Mesangial cell (primary cell): ENCODE measurements around the gene TMEM128. TPM values are rescaled to one million over a fixed set of nuclear protein-coding genes. Genes with fewer than 3 reads are reported as not detected.

Experiments used
- total RNA-seq: library from RNA; depleted of rRNA; stranded (reverse); fragments of >200 nt; gene quantifications from 2 replicates; pipeline ENCODE4 v1.2.3, GENCODE V29; 2015

TMEM128 gene, protein sequence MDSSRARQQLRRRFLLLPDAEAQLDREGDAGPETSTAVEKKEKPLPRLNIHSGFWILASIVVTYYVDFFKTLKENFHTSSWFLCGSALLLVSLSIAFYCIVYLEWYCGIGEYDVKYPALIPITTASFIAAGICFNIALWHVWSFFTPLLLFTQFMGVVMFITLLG
- total RNA-seq: 18.4 and 20.2 TPM in 2 replicates

DNA sequence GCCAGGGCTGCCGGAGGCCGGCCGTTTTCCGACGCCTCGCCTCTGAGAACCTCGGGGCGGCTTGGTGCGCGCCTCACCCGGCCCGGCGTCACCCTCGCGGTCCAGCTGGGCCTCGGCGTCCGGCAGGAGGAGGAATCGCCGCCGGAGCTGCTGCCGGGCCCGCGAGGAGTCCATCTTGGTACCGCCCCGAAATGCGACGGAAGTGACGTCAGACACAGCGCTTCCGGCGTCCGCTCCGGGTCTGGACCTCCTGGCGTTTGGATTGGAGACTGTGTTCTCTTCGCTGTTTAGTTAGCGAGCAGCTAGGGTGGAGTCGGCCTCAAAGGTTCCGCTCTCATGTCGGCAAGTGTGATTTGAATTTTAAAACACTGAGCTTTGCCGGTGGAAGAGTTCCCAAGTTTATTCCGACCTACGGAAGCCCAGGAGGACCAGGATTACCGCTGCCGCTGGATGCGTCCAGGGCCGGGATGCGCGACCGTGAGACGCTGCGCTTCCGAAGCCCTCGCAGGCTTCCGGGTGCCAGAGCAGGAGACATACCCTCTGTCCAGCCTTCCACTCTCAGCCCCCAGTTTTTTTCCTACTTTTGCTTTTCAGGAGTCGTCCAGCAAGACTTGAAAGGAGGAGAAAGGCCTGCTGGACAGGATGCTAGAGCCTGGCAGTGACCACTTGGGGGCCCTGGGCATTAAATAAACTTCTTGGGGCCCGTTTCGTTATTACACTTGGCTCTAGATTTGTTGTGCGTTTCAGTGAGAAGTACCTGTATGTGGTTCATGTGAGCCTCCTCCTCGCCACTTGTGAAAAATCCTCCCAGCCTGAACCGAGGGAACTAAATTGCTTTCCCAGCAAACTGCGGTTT lies at the start of gene TMEM128:
TSS of gene TMEM128 (minus strand) at position 195 of the 856 bp plus-strand sequence. CDS start at position 174, 21 bp downstream.

DNA sequence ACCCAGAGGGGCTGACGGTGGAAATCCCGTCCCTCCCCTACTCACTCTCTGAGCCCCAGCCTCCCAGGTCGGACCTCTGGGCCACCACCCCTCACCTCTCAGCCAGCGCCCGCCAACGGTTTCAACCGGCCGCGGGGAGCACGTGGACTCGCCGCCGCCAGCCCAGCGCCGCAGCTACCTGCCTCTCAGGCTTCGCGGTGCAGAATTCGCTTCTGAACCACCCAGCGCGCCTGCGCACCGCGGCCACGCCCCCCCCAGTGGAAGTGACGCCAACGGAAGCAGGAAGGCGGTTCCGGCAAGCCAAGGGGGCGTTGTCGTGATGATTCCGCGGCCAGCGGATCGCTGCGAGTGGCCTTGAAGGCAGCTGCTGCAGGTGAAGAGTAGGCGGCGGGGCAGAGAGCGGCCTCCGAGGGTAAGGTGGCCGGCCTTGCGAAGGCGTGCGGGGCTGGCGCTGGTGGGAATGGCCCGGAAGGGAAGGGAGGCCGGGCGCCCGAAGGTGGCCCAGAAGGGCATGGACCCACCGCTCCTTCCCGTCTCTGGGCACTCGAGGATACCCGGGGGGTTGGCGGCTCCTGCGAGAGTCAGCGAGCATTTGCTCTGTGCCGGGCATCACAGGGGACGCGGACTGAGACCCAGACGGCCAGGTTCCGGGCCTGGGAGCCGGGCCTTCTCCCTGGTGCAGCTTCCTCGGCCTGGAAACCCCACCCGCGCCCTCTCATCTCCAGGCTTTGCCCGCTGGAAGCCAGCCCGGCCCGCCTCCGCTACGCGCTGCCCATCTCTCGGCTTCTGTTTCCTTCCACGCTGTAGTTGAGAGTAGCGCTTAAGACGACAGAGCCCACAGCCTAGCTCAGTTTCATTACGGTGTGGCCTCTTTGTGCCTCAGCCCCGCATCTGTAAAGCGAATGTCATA lies 42.2 kb upstream of the TMEM128 start, which contains the start of the genes LYAR and ZBTB49:
TSS of gene LYAR (minus strand) at position 214 of the 910 bp plus-strand sequence. CDS start 6,412 bp downstream, outside the sequence.
TSS of gene ZBTB49 (plus strand) at position 311 of the 910 bp plus-strand sequence. CDS start 9,695 bp downstream, outside the sequence.

DNA sequence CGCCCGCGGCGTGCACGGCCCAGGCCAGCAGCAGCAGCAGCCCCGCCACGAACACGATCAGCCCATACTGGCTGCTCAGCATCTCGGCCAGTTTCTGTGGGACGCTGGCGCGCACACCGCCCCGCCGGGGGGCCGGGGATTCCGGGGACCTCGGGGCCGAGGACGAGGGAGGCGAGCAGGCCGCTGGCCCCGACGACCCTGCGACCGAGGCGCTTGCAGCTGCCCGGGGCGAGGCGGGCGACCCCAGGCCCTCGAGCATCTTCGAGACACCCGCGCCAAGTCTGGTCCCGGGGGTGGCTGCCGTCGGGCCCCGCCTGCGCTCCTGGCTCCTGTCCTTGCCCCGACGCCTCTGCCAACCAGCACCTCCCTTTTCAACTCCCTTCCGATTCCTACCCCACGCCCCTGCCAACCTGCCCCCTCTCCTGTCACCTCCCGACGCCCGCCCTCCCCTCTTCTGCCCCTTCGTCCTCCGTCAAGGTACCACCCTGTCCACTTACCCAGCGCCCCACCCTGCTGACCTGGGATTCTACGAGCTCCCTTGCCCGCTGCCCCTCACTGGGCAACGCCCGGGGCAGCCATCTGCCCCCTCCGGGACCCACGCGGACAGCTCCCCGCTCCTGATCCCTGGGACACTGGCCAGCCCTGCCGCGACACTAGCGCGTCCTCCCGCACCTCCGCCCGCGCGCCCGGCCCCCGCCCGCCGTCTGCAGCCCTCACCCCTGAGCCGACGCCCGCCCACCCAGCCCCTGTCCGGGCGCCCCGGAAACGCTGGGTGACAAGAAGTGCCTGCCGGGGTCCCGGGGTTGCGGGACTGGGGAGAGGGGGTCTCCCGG lies 21.2 kb downstream of the TMEM128 start, which contains the start of gene OTOP1:
TSS of gene OTOP1 (minus strand) at position 324 of the 833 bp plus-strand sequence. CDS start at position 259, 65 bp downstream.

Other genes starting within 250 kb of the TMEM128 start
- not detected in 2 replicates for gene OTOP1, start 21.3 kb downstream of the TMEM128 start, total RNA-seq
- 3.2 and 15.0 TPM in 2 replicates for gene LYAR, start 41.9 kb upstream of the TMEM128 start, total RNA-seq
- gene ZBTB49, start 42.0 kb upstream of the TMEM128 start, total RNA-seq: 0.81 and 2.0 TPM in 2 replicates
- 0.65 and 1.5 TPM in 2 replicates for gene NSG1, start 138.9 kb upstream of the TMEM128 start, total RNA-seq